ENCODE measurements around the gene CLINT1.

The CLINT1 gene

GRCh38 chr5:157750320-157750719 is 108.6 kb downstream of the CLINT1 start:
- no peak for DNase-seq

- no peak for DNase-seq
Observed at GRCh38 chr5:157749462-157749799, 109.5 kb downstream of the CLINT1 start.

- DNase-seq, result no peak
Observed at GRCh38 chr5:157748760-157749461, 110.0 kb downstream of the CLINT1 start.

GRCh38 chr5:157747766-157748700 is 110.9 kb downstream of the CLINT1 start:
- no peak for DNase-seq

GRCh38 chr5:157747173-157747740 is 111.7 kb downstream of the CLINT1 start:
- no peak for DNase-seq

GRCh38 chr5:157745041-157745456 is 113.9 kb downstream of the CLINT1 start:
- DNase-seq, result no peak

- DNase-seq, result no peak
Observed at GRCh38 chr5:157744051-157745011, 114.6 kb downstream of the CLINT1 start.

- peak; percentile 86 for DNase-seq
Observed at GRCh38 chr5:157743163-157744050, 115.5 kb downstream of the CLINT1 start, which contains the start of gene LSM11. LSM11 (plus strand) TSS chr5:157743712; CDS start chr5:157743751, 39 bp downstream.

GRCh38 chr5:157741131-157741530 is 117.8 kb downstream of the CLINT1 start:
- no peak for DNase-seq

GRCh38 chr5:157740229-157740610 is 118.7 kb downstream of the CLINT1 start:
- no peak for DNase-seq

GRCh38 chr5:157739388-157740228 is 119.3 kb downstream of the CLINT1 start:
- no peak for DNase-seq

GRCh38 chr5:157735991-157736390 is 123.0 kb downstream of the CLINT1 start:
- DNase-seq, result no peak
